GM19351 (cell line): ENCODE results near the gene TTLL10.

ENCODE experiments used
- ATAC-seq: cut with Tn5 transposase; IDR thresholded peaks from one replicate; pipeline ENCODE4 v1.9.1; 2021; ENCODE audit warnings: mild to moderate bottlenecking, moderate library complexity; ENCODE audit not compliant: unreplicated experiment

Gene TTLL10

DNA sequence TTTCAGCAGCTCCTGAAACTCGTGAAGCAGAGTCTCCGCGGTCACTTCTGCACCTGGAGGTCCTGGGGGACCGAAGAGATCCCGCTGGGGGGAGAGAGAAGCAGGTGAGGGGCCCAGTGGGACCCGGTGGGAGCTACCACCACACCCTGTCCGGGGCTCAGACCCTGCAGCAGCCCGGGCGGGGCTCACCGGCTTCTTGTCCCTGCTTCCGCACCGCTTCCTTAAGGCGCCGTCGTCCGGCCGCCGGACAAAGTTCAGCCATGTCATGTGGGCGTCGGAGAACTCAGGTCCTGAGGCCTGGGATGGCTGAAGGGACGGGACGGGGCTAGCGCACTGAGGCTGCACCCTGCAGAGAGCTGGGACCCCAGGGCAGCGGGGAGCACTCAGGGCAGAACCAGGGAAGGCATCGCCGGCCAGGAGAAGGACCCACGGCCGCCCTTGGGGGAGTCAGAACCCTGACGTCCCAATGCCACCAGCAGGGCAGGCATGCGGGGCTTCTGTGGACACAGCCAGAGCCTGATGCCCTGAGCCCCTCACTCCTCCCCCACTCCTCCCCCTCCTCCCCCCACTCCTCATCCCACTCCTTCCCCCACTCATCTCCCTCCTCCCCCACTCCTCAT is 70.6 kb downstream of the TTLL10 start:
- ATAC-seq = no peak

DNA sequence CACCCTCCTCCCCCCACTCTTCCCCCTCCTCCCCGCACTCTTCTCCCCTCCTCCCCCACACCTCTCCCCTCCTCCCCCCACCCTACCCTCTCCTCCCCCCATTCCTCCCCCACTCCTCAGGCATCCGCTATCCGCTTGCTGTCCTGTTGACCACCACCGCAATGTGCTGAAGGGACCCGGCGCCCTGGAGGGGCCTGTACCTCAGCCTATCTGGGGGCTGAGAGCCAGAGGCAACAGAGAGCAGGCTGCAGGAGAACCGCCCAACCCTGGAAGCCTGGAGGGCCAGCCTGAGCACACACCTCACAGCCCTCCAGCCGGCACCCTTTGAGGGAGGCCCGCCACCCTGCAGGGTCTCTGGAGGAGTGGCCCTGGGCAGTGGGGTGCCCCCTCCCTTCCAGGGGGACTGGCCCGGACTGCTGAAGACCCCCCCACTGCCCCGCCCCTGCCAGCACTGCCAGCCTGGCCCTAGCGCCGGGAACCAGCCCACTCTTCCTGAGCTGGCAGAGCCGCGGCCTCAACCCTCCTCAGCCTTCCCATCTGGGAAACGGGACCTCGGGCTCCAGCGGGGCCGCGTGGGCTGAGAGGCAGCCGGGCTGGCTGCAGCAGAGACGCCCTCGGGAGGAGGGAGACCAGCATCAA is 71.6 kb downstream of the TTLL10 start:
- ATAC-seq = no peak

DNA sequence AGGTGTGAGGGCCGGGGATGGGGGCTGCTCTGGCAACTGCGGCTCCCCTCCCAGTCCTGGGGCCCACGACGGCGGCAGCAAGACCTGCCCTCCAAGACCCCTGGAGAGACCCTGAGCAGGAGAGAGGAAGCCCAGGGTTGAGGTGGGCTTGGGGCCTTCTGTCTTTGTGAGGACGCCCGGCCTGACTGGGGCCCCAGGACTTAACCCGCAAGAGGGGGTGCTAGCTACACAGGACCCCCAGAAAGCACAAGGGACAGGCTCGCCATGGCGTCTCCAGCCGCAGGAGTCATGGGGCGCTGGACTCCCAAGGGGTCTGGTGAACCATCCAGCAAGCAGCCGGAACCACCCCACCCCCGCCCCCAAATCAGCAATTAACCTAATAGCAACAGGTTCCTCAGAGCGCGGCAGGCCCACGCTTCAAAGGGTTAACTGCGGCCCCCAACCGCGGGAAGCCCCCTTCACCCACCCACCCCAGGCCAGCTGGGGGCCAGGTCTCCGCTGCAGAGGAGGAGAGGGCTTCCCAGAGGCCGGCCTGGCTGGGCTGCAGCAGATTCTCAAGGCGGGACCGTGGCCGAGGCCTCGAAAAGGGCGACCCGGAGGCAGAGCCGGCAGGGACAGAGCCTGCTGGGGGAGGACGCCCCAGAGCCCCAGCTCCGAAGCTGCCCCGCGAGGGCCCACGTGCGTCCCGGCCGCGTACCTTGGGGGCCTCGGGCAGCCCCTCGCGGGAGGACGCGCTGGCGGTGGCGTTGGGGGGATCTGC is 72.3 kb downstream of the TTLL10 start:
- no peak for ATAC-seq

DNA sequence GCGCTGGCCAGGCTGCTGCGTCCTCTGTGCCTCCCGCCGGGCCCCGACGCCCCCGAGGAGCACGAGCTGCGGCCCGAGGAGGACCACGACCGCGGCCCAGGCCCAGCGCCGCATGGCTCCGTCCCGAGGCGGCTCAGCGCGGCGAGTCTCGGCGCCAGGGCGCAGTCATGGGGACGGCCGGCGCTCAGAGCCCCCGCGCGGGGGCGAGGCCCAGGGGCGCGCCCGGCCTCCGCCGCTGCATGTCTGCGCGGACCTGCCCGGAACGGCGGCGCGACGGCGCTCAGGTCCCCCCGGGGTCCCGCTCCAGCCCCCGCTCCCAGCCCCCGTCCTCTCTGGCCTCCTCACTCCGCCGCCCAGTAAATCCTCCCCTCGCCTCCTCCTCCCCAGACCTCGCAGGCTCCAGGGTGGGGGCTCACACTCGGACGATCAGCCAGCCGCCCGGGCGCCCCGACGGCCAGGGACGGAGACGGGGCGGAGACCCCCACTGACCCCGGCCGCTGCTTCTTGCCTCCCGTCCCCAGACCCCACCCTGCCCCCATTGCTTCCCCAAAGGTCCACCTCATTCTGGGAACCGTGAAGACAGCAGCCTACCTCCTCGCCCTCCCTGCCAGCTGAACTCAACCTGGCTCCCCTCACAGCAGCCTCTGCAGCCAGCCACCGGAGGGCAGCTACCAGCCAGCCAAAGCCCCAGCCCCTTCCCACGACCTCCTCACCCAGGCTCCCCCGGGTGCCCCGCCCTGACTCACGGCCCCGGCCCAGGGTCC is 73.1 kb downstream of the TTLL10 start, which contains the start of gene C1QTNF12:
TSS of gene C1QTNF12 (minus strand) at position 146 of the 764 bp plus-strand sequence. CDS start at position 114, 32 bp downstream.
- no peak for ATAC-seq

DNA sequence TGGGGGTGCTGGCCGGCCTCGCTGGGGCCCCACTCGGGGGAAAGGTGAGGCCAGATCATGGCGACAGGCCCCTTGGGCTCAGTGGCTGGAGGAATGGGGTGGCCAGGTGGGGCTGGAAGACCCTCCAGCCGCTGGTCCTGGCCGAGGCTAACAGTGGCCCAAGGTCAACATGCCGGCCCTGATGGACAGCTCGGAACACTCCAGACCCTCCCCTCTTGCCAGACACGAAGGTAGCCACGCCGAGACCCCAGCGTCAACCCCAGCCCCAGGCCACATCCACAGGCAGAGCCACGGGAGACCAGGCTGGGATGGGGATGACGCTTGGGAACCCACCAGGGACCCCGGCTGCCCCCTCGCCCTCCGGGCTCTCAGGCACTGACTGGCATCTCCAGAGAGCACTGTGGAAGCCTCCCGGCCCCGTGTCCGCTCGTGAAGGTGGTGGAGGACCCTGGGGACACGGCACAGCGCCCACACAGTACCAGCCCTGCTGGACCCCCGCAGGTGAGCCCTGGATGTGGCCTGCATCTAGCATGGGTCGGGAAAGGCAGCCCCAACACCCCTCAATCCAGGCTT is 73.7 kb downstream of the TTLL10 start:
- ATAC-seq = no peak
